Mesodermal cell (in vitro differentiated cells): ENCODE results near the gene F11. TPM values are rescaled to one million over a fixed set of nuclear protein-coding genes. Genes with fewer than 3 reads are reported as not detected.

Experiments
- H3K27ac ChIP-seq: 2 replicates; pipeline ENCODE4 v1.7.0; 2013; ENCODE audit warnings: mild to moderate bottlenecking, low read depth, low read length, moderate library complexity; ENCODE audit not compliant: severe bottlenecking
- H3K36me3 ChIP-seq: 2 replicates; pipeline ENCODE4 v1.7.1; 2013; ENCODE audit warnings: mild to moderate bottlenecking, low read length, moderate library complexity; ENCODE audit not compliant: control insufficient read depth, insufficient read depth
- H3K4me1 ChIP-seq: one replicate; pipeline ENCODE4 v1.7.1; 2013; ENCODE audit warnings: mild to moderate bottlenecking, low read length; ENCODE audit not compliant: insufficient read depth, control insufficient read depth, poor library complexity, severe bottlenecking
- H3K4me3 ChIP-seq: 2 replicates; pipeline ENCODE4 v1.7.0; 2013; ENCODE audit warnings: low read length, control low read depth, mild to moderate bottlenecking; ENCODE audit not compliant: insufficient read depth, poor library complexity, severe bottlenecking; ENCODE audit errors: extremely low read depth
- H3K9me3 ChIP-seq: 2 replicates; pipeline ENCODE4 v1.7.1; 2013; ENCODE audit warnings: mild to moderate bottlenecking, low read length, moderate library complexity; ENCODE audit not compliant: control insufficient read depth
- WGBS, 2 experiments: methylation state at CpG; one replicate each; pipeline ENCODE4 v1.1.5; 2013; ENCODE audit warnings: missing lambda C conversion rate in 2 of 2; ENCODE audit not compliant: insufficient coverage in 2 of 2; 5-methylcytosine and 5-hydroxymethylcytosine counted together
- polyA plus RNA-seq, 2 experiments: library from polyadenylated mRNA; stranded (reverse); fragments of 50-300 nt; gene quantifications; one replicate each; pipeline ENCODE4 v1.2.3, GENCODE V29; 2013

F11 gene
- polyA plus RNA-seq (2013, experiment 1 of 2), result not detected
- polyA plus RNA-seq (2013, experiment 2 of 2), result not detected

- Histone ChIP-seq H3K27ac (peak within 1 kb of the TSS; percentile 32), H3K4me1 (peaks cover 9% of the 10 kb centered on the region), H3K4me3 (no peak within 1 kb of the TSS), H3K36me3 (no peaks in the 10 kb centered on the region), H3K9me3 (no peaks in the 10 kb centered on the region)
- WGBS, 2 experiments, result 47 to 100% methylated on average over 1 to 3 of the region's 10 CpGs
These were observed at the start of gene F11 for GRCh38 chr4:186265683-186266652. Gene F11 (plus strand): TSS chr4:186266189. CDS start chr4:186267137, 948 bp downstream.

GRCh38 chr4:186216465-186217024, 49.4 kb upstream of the F11 start:
- Histone ChIP-seq H3K4me1 (no peaks in the 10 kb centered on the region), H3K9me3 (no peaks in the 10 kb centered on the region), H3K4me3 (no peak overlapping the region), H3K36me3 (no peaks in the 10 kb centered on the region), H3K27ac (no peak overlapping the region)
- 83 to 86% methylated on average over 5 to 7 of the region's 8 CpGs for WGBS, 2 experiments

- no peaks in the 10 kb centered on the region for H3K36me3 ChIP-seq
- no peaks in the 10 kb centered on the region for H3K9me3 ChIP-seq
- WGBS, 2 experiments, result 100% methylated on average over 1 of the region's 1 CpG; no CpG with 5 or more reads in 1 of the 2 experiments
- H3K27ac ChIP-seq, result no peak overlapping the region
- H3K4me1 ChIP-seq, result no peaks in the 10 kb centered on the region
- no peak overlapping the region for H3K4me3 ChIP-seq
These were observed 48.2 kb upstream of the F11 start for GRCh38 chr4:186217733-186218293.

DNA sequence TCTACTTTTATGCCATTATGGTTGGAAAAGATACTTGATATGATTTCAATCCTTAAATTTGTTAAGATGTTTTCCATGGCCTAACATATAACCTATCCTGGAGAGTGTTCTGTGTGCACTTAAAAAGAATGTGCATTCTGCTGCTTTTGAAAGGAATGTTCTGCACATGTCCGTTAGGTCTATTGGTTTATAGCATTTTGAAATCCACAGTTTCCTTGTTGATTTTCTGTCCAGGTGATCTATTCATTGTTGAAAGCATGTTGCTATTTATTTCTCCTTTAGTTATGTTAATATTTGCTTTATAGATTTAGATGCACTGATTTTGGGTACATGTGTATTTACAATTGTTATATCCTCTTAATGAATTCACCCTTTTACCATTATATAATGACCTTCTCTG, 44.4 kb upstream of the F11 start:
- Histone ChIP-seq H3K36me3 (no peaks in the 10 kb centered on the region), H3K4me3 (no peak overlapping the region), H3K4me1 (no peaks in the 10 kb centered on the region), H3K27ac (no peak overlapping the region), H3K9me3 (no peaks in the 10 kb centered on the region)
- WGBS, 2 experiments, result no CpG with 5 or more reads among the region's 1 CpG

GRCh38 chr4:186225848-186226247, 40.1 kb upstream of the F11 start:
- Histone ChIP-seq H3K4me1 (no peaks in the 10 kb centered on the region), H3K36me3 (no peaks in the 10 kb centered on the region), H3K27ac (no peak overlapping the region), H3K4me3 (no peak overlapping the region), H3K9me3 (no peaks in the 10 kb centered on the region)

DNA sequence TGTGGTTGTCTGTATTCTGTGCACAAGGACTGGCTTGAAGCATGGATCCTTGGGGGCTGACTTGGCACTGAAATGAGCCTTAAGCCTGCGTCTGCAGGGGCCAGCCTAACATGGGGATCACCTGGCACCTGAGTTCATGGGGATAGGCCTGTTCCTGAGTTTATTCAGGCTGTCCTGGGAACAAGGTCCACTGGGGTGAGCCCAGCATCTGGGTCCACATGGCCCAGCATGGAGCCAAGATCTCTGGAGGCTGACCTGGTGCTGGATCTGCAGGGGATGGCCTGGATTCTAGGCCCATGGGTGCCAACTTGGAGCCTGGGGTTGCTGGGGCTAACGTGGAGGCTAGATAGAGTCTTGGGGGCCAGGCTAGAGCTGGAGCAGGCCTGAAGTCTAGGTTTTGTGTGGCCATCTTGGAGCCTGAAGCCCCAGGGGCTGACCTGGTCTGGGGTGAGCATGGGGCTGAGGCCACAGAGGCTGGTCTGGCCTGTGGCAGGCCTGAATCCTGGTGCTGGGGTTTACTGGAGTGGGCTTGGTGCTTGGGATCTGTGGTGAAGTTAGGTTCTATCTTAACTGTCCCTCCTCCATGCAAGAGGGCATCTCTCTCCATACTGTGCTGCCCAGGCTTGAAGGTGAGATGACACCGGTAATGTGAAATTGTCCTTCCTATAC, 39.3 kb upstream of the F11 start:
- H3K4me1 ChIP-seq, result no peaks in the 10 kb centered on the region
- 100% methylated on average over 1 of the region's 3 CpGs for WGBS, 2 experiments
- no peak overlapping the region for H3K27ac ChIP-seq
- no peaks in the 10 kb centered on the region for H3K9me3 ChIP-seq
- H3K4me3 ChIP-seq, result no peak overlapping the region
- H3K36me3 ChIP-seq, result no peaks in the 10 kb centered on the region

- no peak within 1 kb of the TSS for H3K27ac ChIP-seq
- no peaks in the 10 kb centered on the region for H3K36me3 ChIP-seq
- H3K4me3 ChIP-seq, result no peak within 1 kb of the TSS
- H3K9me3 ChIP-seq, result no peaks in the 10 kb centered on the region
- no peaks in the 10 kb centered on the region for H3K4me1 ChIP-seq
- 93 to 100% methylated on average over 1 to 2 of the region's 5 CpGs for WGBS, 2 experiments
These were observed 38.8 kb upstream of the F11 start, which contains the start of gene KLKB1 for GRCh38 chr4:186227221-186227620. Gene KLKB1 (plus strand): TSS chr4:186227507. CDS start chr4:186228196, 689 bp downstream.

GRCh38 chr4:186227744-186228513, 38.1 kb upstream of the F11 start:
- Histone ChIP-seq H3K27ac (no peak overlapping the region), H3K36me3 (no peaks in the 10 kb centered on the region), H3K4me1 (no peaks in the 10 kb centered on the region), H3K9me3 (no peaks in the 10 kb centered on the region), H3K4me3 (no peak overlapping the region)
- WGBS, 2 experiments, result 43 to 100% methylated on average over 1 to 2 of the region's 2 CpGs

DNA sequence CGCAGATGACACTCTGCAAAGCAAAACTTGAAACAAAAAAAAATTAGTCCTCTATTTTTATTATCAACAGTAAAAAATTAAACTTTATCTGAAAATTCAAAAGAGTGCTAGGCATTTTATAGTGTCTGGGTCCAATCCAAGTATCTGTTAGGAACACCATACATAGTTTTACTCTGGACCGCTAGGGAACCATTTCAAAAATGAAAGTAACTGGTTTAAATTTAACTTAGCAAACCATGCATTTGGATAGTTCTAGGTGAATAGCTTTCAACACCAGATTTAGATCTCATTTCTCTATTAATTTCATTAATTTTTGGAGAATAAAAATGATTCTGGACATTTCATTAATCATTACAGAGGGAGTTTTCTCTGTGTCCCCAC, 37.5 kb upstream of the F11 start:
- Histone ChIP-seq H3K9me3 (no peaks in the 10 kb centered on the region), H3K27ac (no peak overlapping the region), H3K4me1 (no peaks in the 10 kb centered on the region), H3K4me3 (no peak overlapping the region), H3K36me3 (no peaks in the 10 kb centered on the region)
- WGBS, 2 experiments, result no CpG with 5 or more reads among the region's 2 CpGs

GRCh38 chr4:186234367-186234766, 31.6 kb upstream of the F11 start:
- no peaks in the 10 kb centered on the region for H3K4me1 ChIP-seq
- no peaks in the 10 kb centered on the region for H3K36me3 ChIP-seq
- 60 to 77% methylated on average over 1 to 2 of the region's 2 CpGs for WGBS, 2 experiments
- no peaks in the 10 kb centered on the region for H3K9me3 ChIP-seq
- no peak overlapping the region for H3K4me3 ChIP-seq
- H3K27ac ChIP-seq, result no peak overlapping the region
